GM18909 (cell line): ENCODE results near the gene RHOF.
"Not testable (repeated sequence)": the region's sequence is repeated elsewhere in the genome, so short reads cannot be mapped to it uniquely, and the experiment has no call there.

Experiments used
- ATAC-seq: cut with Tn5 transposase; IDR thresholded peaks from one replicate; pipeline ENCODE4 v1.9.1; 2021; ENCODE audit warnings: mild to moderate bottlenecking; ENCODE audit not compliant: unreplicated experiment, poor library complexity

Gene RHOF

DNA sequence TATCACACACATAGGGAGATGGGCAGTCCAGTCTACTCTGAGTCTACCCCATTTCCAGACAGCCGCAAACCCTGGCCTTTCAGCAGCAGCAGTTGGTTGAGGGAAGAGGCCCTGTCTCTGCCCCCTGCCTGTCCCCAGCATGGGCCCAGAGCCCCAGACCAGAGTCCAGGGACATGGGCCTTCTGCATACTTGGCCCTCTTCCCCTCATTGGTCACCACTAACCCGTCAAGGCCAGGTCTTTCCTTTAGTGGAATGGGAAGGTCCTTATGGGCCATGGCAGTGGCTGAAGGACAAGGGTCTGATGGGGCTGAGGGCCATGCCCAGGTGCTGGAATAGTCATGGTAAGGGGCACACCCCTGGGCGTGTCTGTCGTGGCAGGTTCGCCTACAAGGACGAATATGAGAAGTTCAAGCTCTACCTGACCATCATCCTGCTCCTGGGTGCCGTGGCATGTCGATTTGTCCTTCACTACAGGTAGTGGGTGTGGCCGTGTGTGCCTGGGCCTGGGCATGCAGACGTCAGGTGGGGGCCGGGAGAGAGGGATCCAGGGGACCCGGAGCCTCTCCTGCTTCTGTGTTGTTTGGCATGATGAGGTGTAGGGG is 41.6 kb downstream of the RHOF start:
- ATAC-seq: no peak

DNA sequence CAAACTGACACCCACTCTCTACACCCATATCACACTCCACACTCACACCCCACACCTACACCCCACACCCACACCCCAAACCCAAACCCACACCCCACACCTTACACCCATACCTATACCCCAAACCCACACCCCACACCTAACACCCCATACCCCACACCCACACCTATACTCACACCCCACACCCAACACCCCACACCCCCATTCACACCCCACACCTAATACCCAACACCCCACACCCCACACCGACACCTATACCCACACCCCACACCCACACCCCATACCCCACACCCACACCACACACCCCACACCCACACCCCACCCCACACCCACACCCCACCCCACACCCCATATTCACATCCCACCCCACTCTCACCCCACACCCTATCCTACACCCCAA is 42.5 kb downstream of the RHOF start:
- no peak for ATAC-seq

DNA sequence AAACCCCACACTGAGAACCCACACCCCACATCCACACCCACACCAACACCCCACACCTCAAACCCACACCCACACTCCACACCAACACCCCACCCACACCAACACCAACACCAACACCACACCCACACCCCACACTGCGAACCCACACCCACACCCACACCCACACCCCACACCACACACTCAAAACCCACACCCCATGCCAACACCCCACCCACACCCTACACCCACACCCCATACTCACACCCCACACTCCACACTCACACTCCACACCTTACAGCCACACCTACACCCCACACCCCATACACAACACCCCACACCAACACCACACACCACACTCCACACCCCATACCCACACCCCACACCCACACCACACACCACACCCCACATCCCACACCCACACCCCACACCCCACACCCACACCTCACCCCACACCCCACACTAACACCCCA is 43.0 kb downstream of the RHOF start:
- no peak for ATAC-seq

DNA sequence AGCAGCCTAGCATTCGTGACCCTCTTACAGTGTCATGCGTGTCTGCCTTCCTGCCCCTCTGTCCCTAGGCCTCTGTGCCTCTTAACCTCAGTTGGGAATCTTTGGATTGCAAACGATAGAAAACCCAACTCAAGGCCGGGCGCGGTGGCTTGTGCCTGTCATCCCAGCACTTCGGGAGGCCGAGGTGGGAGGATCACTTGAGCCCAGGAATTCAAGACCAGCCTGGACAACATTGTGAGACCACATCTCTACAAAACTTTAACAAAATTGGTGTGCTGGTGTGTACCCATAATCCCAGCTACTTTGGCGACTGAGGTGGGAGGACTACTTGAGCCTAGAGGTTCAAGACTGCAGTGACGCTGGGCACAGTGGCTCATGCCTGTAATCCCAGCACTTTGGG is 44.2 kb downstream of the RHOF start:
- no peak for ATAC-seq

DNA sequence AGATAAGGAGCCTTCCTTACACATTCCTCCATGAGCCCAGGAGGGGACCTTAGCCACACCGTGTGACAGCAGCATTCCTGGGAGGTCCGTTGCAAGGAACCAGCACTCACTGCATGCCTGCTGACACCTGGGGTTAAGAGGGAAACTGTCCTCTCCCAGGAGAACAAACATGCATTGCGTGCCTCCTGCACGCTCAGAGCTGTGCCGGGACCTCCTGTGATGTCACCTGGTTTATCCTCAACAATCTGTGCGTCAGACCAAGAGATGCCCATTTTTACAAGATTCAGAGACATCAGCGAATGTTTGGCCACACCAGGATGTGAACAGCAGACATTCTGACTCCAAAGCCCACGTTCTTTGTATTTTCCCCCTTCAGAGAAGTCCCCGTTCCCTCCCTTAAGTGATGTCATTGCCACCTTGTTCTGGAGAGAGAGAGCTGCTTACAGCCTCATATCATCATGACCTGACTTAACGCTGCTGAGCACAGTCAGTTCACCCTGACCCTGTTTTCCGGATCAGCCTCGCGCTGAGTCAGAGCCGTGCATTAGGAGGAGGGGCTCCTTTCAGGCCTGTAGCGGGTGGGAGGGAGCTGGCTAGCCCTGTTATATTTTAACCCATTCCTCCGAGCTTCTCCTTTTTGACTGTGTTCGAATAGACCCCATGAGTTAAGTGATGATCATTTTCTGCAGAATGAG is 44.8 kb downstream of the RHOF start:
- no peak for ATAC-seq

DNA sequence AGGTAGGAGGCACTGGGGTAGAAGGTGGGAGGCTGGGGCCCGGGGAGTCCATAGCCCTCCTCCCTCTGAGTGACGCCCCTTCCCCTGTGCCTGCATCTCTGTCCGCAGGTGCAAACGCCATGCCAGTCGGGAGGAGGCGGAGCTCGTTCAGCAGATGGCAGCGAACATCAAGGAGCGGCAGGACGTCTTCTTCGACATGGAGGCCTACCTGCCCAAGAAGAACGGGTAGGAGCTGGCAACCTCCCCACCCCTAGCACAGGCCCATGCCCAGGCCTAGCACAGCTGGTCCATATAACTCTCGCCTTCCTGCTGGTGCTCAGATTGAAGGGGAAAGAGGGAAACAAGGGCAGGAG is 45.3 kb downstream of the RHOF start:
- ATAC-seq: no peak

DNA sequence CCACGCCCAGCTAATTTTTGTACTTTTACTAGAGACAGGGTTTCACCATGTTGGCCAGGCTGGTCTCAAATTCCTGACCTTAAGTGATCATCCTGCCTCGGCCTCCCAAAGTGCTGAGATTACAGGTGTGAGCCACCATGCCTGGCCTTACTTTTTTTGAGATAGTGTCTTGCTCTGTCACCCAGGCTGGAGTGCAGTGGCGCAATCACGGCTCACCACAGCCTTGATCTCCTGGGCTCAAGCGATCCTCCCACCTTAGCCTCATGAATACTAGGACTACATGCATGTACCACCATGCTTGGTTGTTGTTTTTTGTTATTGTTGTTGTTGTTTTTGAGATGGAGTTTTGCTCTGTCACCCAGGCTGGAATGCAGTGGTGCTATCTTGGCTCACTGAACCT is 47.9 kb downstream of the RHOF start:
- ATAC-seq: not testable (repeated sequence)

DNA sequence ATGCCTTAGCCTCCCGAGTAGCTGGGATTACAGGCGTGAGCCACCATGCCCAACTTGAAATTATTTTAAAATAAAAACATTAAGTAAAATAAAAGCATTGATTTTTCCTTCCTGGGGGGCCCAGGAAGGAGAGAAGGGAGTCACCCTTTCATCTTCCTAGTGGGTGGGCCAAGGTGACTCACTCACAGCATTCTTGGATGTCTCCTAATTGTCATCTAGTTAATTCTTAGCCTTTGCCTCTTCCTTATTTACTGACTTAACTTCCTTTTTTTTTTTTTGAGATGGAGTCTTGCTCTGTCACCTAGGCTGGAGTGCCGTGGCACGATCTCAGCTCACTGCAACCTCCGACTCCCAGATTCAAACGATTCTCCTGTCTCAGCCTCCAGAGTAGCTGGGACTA is 51.7 kb downstream of the RHOF start:
- ATAC-seq: no peak

DNA sequence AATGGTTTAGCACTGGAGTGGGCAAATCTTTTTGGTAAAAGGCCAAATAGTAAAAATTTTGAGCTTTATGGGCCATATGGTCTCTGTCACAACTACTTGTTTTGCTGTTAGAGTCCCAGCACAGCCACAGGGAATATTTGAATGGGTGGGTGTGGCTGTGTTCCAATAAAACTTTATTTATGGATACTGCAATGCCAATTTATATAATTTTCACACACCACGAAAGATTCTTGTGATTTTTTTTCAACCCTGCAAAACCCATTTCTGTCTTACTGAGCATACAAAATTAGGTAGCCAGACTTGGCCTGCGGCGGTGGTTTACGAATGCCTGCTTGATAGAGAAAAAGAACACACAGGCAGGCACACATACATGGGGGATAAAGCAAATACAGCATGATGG is 52.6 kb downstream of the RHOF start:
- no peak for ATAC-seq

DNA sequence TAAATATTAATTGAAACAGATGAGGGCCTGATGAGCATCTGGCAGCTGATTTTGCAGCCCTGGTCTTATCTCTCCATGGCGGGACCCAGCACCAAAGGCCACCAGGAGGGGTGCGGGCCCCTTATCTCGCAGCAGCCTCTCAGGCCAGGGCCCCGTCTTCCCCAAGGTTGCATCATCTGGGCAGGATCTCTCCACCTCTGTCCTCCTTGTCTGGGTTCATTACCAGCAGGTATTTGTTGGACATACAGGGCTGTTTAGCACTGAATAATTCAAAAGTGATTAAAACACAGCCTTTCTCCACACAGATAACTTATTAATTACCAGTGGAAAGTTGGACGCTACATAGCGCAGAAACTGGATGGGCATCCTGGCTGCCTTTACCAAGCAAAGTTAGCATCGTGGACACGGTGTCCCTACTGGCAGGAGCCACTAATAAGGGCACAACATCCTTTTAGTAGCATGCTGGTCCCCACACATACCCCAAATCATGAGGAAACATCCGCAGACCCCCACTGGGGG is 55.1 kb downstream of the RHOF start:
- ATAC-seq: no peak

DNA sequence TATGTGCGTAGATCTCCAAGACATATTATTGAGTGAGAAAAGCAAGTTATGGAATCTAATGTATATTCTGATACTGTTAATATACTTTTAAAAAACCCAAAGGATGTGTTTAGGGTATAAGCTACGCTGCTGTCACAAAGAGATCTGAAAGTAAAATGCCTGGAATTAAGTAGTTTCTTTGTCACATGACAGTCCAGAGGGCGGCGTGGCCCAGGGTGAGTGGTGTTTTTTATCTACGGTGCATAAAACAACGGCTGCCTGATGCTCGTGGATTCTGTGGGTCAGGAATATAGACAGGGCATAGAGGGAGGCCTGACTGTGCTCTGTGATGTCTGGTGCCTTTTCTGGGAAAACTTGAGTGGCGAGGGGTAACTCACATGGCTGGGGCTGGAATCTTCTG is 59.6 kb downstream of the RHOF start:
- ATAC-seq: no peak

DNA sequence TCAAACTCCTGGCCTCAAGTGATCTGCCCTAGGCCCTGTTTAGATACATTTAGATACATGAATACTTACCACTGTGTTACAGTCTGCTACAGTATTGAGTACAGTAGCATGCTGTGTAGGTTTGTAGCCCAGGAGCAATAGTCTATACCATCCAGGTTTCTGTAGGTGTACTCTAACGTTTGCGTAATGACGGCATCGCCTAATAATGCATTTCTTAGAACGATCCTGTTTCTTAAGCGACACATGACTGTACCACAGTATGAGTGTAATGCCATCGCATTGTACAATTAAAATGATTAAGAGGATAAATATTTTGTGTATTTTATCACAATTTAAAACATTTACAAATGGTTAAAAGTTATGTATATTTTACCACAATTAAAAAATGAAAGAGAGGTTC is 62.0 kb downstream of the RHOF start:
- no peak for ATAC-seq

DNA sequence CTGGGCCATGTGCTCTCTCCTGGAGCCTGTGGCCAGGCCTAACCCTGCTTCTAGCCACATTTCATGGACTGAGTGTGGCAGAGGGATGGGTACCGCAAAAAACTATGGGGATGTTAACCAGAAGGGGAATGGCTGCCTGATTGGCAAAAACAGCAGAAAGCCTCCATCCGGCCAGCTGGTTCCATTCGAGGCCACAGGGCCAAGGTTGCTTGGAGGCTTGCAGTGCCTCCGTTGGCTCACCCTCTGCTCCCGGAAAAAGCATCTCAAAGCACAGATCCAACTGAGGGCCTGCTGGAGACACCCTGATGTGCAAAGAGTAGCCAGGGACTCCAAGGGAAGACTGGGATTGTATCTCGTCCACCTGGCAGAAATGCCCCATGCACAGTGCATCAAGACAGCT is 64.5 kb downstream of the RHOF start:
- no peak for ATAC-seq
